GM11168 (cell line): ENCODE data around the gene CDRT15.

Experiments used
- in situ Hi-C: fragments of 300-500 bp; cut with MboI; formaldehyde crosslinking; loops from one replicate; pipeline ENCODE4 v1.12.0; 2022; ENCODE audit warnings: low sequenced_read_pairs; ENCODE audit not compliant: unreplicated experiment

CDRT15 gene

GRCh38 chr17:14236762-14237161 lies at the start of gene CDRT15:
Gene CDRT15 (minus strand): TSS chr17:14236862. CDS start chr17:14236833, 29 bp downstream.
- in situ Hi-C loops: loop anchor here (10.0 kb wide), 1 partner anchor 212 kb away; no protein-coding TSS in a partner anchor

GRCh38 chr17:14282726-14283125 lies 46.1 kb upstream of the CDRT15 start:
- in situ Hi-C loops: no loop called here

GRCh38 chr17:14281530-14281929 lies 44.9 kb upstream of the CDRT15 start:
- in situ Hi-C loops: no loop called here

GRCh38 chr17:14276535-14277250 lies 40.0 kb upstream of the CDRT15 start:
- in situ Hi-C loops: no loop called here

- in situ Hi-C loops: no loop called here
Observed at GRCh38 chr17:14270508-14270907, 33.8 kb upstream of the CDRT15 start.

- in situ Hi-C loops: no loop called here
Observed at GRCh38 chr17:14269473-14269872, 32.8 kb upstream of the CDRT15 start.

GRCh38 chr17:14268264-14268663 lies 31.6 kb upstream of the CDRT15 start:
- in situ Hi-C loops: no loop called here

GRCh38 chr17:14261406-14261805 lies 24.7 kb upstream of the CDRT15 start:
- in situ Hi-C loops: no loop called here

- in situ Hi-C loops: no loop called here
Observed at GRCh38 chr17:14245629-14246028, 9.0 kb upstream of the CDRT15 start.

GRCh38 chr17:14245002-14245401 lies 8.3 kb upstream of the CDRT15 start:
- in situ Hi-C loops: no loop called here

- in situ Hi-C loops: loop anchor here (10.0 kb wide), 1 partner anchor 214 kb away; no protein-coding TSS in a partner anchor
Observed at GRCh38 chr17:14239271-14239670, 2.6 kb upstream of the CDRT15 start.

- in situ Hi-C loops: loop anchor here (10.0 kb wide), 1 partner anchor 211 kb away; no protein-coding TSS in a partner anchor
Observed at GRCh38 chr17:14236032-14236431, 630 bp downstream of the CDRT15 start.

- in situ Hi-C loops: loop anchor here (10.0 kb wide), 1 partner anchor 210 kb away; no protein-coding TSS in a partner anchor
Observed at GRCh38 chr17:14235047-14235446, 1.6 kb downstream of the CDRT15 start.

GRCh38 chr17:14231187-14231586 lies 5.5 kb downstream of the CDRT15 start:
- in situ Hi-C loops: loop anchor here (10.0 kb wide), 1 partner anchor 206 kb away; no protein-coding TSS in a partner anchor

GRCh38 chr17:14228903-14229302 lies 7.8 kb downstream of the CDRT15 start:
- in situ Hi-C loops: no loop called here

- in situ Hi-C loops: no loop called here
Observed at GRCh38 chr17:14227052-14227451, 9.6 kb downstream of the CDRT15 start.

- in situ Hi-C loops: no loop called here
Observed at GRCh38 chr17:14225254-14225980, 11.2 kb downstream of the CDRT15 start.

- in situ Hi-C loops: no loop called here
Observed at GRCh38 chr17:14222611-14223010, 14.1 kb downstream of the CDRT15 start.

GRCh38 chr17:14214271-14214670 lies 22.4 kb downstream of the CDRT15 start:
- in situ Hi-C loops: no loop called here

GRCh38 chr17:14212401-14212800 lies 24.3 kb downstream of the CDRT15 start:
- in situ Hi-C loops: no loop called here

- in situ Hi-C loops: no loop called here
Observed at GRCh38 chr17:14211801-14212200, 24.9 kb downstream of the CDRT15 start.
